Right lung (tissue), 5 donors: Measurements from ENCODE around the gene RHD. TPM values are rescaled to one million over a fixed set of nuclear protein-coding genes. Genes with fewer than 3 reads are reported as not detected.
"Not testable (repeated sequence)": the region's sequence is repeated elsewhere in the genome, so short reads cannot be mapped to it uniquely, and the experiment has no call there.

Source experiments
- DNase-seq, 2 donors: peaks; one replicate each; pipeline ENCODE4 v3.0.0-alpha.2; 2013
- polyA plus RNA-seq, 5 donors: library from polyadenylated mRNA; unstranded; fragments of 120-200 nt; gene quantifications; one replicate each; pipeline versions ENCODE4 v1.2.1 to v1.2.3, GENCODE V29; 2013; ENCODE audit warnings: inconsistent platforms in 1 of 5, low replicate concordance in 1 of 5; ENCODE audit not compliant: insufficient read length in 5 of 5, insufficient read depth in 1 of 5

The RHD gene
- polyA plus RNA-seq, 5 donors: 1.2 to 2.9 (median 2.5) TPM

DNA sequence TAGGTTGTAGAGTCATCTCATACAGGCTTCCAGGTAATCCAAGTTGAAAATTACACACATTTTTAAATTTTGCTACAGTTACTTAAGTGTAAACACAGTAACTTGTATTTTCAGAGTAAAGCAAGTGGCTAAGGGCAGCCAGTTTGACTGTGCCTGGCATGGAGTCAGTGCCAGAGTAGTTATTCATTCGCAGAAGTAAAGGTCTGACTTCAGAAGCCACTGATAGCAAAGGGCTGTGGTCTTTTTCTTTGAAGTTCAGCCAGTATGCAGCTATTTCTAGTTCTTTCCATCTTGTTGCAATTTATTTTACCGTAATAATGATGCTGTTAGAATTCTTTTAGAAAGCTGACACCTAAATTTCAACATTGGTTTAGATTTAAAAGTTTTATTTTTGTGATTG lies 75.2 kb downstream of the RHD start:
- no peak for DNase-seq

DNA sequence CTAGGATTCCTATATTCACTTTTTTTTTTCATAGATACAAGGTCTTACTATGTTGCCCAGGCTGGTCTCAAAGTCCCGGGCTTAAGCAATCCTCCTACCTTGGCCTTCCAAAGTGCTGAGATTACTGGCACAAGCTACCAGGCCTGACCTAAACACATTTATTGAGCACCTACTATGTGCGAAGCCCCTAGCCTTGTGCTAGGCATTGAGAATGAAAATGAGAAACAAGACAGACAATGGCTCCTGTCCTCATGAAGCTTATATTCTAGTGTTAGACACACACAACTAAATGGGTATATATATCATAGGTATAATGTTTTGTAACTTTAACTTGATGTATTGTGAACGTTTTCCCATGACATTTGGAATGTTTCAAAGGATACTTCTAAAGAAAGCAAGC lies 77.3 kb downstream of the RHD start:
- no peak for DNase-seq

DNA sequence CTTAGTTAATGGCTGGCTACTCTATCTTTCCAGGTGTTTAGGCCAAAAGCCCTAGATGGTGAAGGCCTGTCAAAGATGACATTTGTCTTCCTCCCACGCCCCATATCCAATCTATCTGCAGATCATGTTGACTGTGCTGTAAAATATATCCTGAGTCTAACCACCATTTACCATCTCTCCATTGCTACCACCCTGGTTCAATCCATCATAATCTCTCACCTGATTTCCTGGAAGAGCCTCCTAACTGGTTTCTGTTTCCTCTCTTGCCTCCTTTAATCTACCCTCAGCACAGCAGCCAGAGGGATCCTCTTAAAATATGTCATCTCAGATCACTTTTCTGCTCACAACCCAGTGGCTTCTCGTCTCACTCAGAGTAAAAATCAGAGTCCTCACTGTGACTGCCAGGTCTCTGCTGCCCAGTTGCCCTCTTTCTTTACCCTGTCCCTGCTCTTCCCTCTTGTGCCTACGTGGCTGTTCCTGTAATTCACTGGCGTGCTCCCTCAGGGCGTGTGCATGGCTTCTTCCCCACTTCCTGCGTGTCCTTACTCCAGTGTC lies 83.6 kb downstream of the RHD start:
- no peak for DNase-seq

DNA sequence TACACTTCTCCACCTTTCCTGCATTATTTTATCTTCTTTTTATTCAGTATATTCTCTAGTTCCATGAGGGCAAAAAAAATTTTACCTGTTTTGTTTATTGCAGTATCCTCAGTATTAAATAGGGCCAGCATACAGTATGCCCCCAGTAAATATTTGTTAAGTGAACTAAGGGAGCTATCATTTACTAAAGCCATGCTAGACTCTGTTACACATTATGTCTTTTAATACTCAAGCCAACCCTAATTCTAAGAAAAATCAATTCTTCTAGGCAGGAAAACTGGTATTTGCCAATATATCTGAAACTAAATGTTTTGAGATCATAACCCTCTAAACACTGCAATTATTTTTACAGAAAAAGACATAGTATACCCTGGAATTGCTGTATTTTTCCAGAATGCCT lies 84.1 kb downstream of the RHD start:
- DNase-seq: no peak

DNA sequence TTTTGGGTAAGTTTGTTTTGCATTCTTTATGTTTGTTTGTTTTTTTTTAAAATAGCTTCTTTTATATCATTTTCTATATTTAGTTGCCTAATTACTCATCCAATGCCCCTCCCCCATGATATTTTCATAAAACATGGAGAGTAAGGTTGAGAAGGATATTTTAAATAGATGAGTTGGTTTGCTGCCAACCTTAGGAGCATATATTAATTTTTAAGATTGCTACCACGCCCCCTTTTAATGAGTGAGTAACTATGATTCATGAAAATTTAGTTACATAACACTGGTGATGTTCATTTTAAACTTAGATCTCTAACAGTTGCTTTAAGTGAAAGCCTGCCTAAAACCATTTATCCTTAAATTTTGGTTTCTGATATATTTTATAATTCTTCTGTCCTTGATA lies 84.5 kb downstream of the RHD start:
- no peak for DNase-seq

DNA sequence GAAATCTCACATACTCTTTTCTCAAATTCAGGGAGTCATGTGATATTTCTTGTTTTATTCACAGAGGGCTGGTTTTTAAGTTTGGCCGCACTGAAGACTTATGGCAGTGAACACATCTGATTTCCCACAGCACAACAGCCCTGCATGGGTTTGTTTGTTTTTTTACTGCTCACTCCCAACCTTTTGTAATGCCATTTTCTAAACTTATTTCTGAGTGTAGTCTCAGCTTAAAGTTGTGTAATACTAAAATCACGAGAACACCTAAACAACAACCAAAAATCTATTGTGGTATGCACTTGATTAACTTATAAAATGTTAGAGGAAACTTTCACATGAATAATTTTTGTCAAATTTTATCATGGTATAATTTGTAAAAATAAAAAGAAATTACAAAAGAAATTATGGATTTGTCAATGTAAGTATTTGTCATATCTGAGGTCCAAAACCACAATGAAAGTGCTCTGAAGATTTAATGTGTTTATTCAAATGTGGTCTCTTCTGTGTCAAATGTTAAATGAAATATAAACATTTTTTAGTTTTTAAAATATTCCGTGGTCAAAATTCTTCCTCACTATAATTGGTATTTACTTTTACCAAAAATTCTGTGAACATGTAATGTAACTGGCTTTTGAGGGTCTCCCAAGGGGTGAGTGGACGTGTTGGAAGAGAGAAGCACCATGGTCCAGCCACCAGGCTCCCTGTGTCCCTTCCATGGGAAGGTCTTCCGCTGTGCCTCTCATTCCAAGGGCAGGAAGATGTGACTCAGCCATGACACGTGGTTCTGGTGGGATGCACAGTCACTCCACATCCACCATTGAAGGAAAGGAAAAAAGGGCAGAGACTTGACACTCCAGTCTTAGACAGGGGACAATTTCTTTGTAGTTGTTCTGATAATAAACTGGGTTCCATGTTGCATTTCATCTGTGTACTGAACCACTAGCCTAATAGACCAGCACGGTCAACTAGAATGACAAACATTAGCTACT lies 88.6 kb downstream of the RHD start:
- no peak for DNase-seq

DNA sequence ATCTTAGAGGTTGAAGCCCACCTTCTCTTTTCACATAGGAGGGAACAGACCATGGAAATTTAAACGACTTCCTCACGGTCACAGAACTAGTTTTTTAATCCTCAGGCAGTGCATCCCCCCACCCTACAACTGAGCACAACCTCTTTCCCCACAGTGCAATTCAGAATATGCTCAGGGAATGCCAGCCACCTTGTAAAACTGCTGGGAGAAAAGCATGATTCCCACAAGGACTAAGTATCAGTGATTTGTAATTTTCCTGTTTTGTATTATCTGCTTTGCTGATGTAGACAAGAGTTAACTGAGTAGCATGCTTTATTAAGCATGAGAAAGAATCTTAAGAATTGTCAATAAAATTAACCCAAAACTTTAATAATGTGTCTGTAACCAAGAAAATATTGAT lies 89.6 kb downstream of the RHD start:
- DNase-seq: no peak

DNA sequence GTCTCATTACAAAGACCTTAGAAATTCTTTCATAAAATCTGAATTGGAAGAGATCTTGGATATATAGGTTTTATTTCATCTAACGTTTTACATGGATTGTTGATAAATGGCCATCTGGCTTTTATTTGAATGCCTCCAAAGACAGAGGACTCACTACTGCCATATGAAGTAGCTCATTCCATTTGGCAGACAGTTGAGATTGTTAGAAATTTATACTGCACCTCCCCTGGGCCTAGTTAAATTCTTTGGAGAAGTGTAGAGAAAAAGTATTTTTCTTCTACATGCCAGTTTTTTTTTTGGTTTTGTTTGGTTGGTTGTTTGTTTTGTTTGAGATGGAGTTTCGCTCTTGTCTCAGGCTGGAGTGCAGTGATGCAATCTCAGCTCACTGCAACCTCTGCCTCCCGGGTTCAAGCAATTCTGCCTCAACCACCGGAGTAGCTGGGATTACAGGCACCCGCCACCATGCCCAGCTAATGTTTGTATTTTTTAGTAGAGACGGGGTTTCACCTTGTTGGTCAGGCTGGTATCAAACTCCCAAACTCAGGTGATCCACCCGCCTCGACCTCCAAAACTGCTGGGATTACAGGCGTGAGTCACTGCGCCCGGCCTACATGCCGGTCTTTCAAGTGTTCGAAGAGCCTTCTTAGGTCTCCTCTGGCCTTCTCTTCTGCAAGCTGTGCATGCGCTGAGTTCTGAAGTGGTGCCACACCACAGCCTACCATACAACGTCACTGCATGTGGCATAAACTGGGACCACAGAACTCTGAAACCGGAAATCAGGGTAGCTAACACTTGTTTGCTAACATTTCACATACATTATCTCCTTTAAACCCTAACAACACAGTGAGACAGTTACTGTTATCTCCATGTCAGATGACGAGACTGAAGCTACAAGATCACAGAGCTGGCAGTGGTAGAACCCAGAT lies 90.6 kb downstream of the RHD start:
- not testable (repeated sequence) for DNase-seq

DNA sequence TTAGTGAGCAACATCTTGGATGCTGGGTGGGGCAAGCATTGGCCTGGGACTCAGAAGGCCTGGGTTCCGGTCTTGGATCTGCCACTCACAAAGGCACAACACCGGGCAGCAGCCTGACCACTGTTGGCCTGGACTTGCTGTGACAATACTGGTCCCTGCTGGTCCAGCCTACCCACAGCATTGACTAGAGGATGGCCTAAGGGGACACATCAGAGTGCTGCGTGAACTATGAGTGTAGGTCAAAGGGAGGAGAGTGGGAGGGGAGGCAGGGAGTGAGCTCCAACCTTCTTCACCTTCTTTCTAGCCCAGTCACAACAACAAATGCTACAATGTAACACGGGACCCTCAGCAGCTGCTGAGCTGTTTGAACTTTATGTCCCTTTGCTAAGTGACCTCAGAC lies 96.9 kb downstream of the RHD start:
- DNase-seq: no peak

DNA sequence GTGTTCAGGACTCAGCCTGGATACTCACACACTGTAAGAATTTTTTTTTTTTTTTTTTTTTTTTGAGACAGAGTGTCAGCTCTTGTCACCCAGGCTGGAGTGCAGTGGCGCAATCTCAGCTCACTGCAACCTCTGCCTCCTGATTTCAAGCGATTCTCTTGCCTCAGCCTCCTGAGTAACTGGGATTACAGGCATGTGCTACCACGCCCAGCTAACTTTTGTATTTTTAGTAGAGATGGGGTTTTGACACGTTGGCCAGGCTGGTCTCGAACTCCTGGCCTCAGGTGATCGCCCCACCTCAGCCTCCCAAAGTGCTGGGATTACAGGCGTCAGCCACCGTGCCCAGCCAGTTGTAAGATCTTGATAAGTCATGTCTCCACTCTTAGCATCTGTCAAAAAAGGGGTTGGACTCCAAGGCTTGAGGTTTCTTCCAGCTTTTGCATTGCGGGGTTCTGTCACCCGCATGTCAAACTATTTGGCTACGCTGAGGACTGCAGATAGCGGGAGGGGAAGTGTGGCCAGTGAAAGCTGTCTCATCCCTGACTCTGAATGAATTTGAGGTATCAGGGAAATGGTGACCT lies 97.5 kb downstream of the RHD start:
- not testable (repeated sequence) for DNase-seq

DNA sequence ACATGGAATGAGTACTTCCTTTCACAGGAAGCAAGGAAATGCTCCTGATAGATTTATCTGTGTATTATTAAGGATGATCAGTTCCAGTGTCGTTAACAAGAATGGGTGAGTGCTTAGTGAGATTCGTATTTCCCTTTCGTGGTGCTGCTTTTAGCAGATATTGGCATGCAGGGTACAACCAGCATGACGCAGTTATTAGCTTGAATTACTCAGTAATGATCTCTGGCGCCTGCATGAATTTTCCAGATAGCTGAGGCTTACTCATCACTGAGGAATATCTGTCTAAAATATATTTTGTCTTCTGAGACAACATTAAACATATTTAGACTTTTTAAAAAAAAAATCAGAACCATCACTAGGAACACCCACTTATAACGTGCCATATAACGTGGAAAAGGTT lies 99.4 kb downstream of the RHD start:
- not testable (repeated sequence) for DNase-seq

DNA sequence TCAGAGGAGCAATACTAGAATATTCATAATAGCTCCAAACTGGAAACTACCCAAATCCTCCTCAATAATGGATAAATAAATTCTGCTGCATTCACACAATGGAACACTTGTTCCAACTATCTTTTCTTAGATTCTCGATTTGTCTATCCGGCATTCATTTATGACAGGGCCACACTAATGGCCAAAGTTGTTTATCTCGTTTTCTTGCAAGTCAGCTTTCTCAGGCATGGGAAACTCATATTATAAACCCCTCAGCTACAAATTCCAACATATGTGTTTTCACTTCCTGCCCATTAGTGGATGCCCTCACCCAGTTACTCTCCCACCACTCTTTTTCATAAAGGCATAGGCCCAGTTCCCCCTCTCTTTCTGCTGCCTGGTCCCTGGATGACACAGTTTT lies 106.1 kb downstream of the RHD start:
- DNase-seq: not testable (repeated sequence)

Other genes starting within 250 kb of the RHD start
- gene SYF2, start 40.0 kb upstream of the RHD start, polyA plus RNA-seq: 10 to 100 TPM; 79.8 to 96.2 (median 90.4) TPM
- gene RSRP1, start 25.1 kb upstream of the RHD start, polyA plus RNA-seq: 100 to 1,000 TPM; 166 to 246 (median 233) TPM
- gene TMEM50A, start 65.8 kb downstream of the RHD start, polyA plus RNA-seq: 10 to 100 TPM; 75.3 to 93.1 (median 82.6) TPM
- 1 to 10 TPM in 3 of 5 donors, under 1 TPM in 2; 0.41 to 4.9 (median 1.4) TPM for gene RHCE, start 148.3 kb downstream of the RHD start, polyA plus RNA-seq
- gene MACO1, start 158.4 kb downstream of the RHD start, polyA plus RNA-seq: 10 to 100 TPM; 22.2 to 29.8 (median 24.1) TPM